ENCODE measurements around the gene PSMD8. TPM values are rescaled to one million over a fixed set of nuclear protein-coding genes. Genes with fewer than 3 reads are reported as not detected.

The PSMD8 gene
- total RNA-seq, 4 donors from 2014 or later = 819 to 1,400 (median 1,309) TPM

- Histone ChIP-seq H3K4me3 (no peak overlapping the region), H3K27me3 (no peaks in the 10 kb centered on the region), H3K9me3 (no peaks in the 10 kb centered on the region), H3K27ac (no peak overlapping the region), H3K36me3 (no peaks in the 10 kb centered on the region), H3K4me1 (no peaks in the 10 kb centered on the region)
- in situ Hi-C loops (cut with MboI; ENCODE audit: low sequenced_read_pairs in 4 of 4) = no loop called here
- TF ChIP-seq POLR2A (IDR thresholded peaks at IDR 0.05) = no peak
- TF ChIP-seq, protein P1, sequence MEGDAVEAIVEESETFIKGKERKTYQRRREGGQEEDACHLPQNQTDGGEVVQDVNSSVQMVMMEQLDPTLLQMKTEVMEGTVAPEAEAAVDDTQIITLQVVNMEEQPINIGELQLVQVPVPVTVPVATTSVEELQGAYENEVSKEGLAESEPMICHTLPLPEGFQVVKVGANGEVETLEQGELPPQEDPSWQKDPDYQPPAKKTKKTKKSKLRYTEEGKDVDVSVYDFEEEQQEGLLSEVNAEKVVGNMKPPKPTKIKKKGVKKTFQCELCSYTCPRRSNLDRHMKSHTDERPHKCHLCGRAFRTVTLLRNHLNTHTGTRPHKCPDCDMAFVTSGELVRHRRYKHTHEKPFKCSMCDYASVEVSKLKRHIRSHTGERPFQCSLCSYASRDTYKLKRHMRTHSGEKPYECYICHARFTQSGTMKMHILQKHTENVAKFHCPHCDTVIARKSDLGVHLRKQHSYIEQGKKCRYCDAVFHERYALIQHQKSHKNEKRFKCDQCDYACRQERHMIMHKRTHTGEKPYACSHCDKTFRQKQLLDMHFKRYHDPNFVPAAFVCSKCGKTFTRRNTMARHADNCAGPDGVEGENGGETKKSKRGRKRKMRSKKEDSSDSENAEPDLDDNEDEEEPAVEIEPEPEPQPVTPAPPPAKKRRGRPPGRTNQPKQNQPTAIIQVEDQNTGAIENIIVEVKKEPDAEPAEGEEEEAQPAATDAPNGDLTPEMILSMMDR (IDR thresholded peaks at IDR 0.05 in 4 of 5, conservative IDR thresholded peaks at IDR 0.05 in 1 of 5) = no peak
- no peak for ATAC-seq
- intact Hi-C loops (cut with DNase I; ENCODE audit: low total_unique reads) = no loop called here
- no peak for DNase-seq
Observed at GRCh38 chr19:38412491-38412890, 38.1 kb downstream of the PSMD8 start.

DNA sequence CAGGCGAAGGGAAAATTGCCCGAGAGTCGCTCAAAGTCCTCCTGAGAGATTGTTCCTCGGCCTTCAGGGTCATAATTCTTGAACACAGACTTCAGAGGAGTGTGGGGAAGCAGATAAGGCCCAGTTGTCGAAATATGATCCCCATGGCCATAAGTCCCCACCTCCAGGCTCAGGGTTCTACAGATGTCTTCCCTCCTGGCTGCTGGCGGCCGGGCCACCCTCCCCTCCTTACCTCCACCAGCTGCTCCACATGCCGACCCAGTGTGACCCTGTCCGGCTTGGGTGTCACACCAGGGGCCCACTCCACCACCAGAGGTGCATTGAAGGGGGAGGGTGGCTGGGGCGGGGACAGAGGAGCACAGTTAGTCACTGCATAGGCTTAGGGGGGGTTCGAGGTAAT lies 38.6 kb downstream of the PSMD8 start:
- Histone ChIP-seq H3K9me3 (no peaks in the 10 kb centered on the region), H3K4me3 (no peak overlapping the region), H3K27me3 (no peaks in the 10 kb centered on the region), H3K4me1 (no peaks in the 10 kb centered on the region), H3K27ac (no peak overlapping the region), H3K36me3 (no peaks in the 10 kb centered on the region)
- in situ Hi-C loops (cut with MboI; ENCODE audit: low sequenced_read_pairs in 4 of 4) (no loop called here), intact Hi-C loops (cut with DNase I; ENCODE audit: low total_unique reads) (no loop called here)
- ATAC-seq (no peak), DNase-seq (no peak)
- no peak for TF ChIP-seq POLR2A (IDR thresholded peaks at IDR 0.05)
- TF ChIP-seq, protein P1 (IDR thresholded peaks at IDR 0.05 in 4 of 5, conservative IDR thresholded peaks at IDR 0.05 in 1 of 5) = no peak

GRCh38 chr19:38413416-38413815 lies 39.0 kb downstream of the PSMD8 start:
- no peaks in the 10 kb centered on the region for H3K27me3 ChIP-seq
- intact Hi-C loops (cut with DNase I; ENCODE audit: low total_unique reads) = no loop called here
- no peak for TF ChIP-seq POLR2A (IDR thresholded peaks at IDR 0.05)
- TF ChIP-seq, protein P1 (IDR thresholded peaks at IDR 0.05 in 4 of 5, conservative IDR thresholded peaks at IDR 0.05 in 1 of 5) = no peak
- H3K36me3 ChIP-seq = no peaks in the 10 kb centered on the region
- H3K27ac ChIP-seq = no peak overlapping the region
- no peaks in the 10 kb centered on the region for H3K4me1 ChIP-seq
- no peak for ATAC-seq
- H3K9me3 ChIP-seq = no peaks in the 10 kb centered on the region
- no peak overlapping the region for H3K4me3 ChIP-seq
- DNase-seq = no peak
- in situ Hi-C loops (cut with MboI; ENCODE audit: low sequenced_read_pairs in 4 of 4) = no loop called here

DNA sequence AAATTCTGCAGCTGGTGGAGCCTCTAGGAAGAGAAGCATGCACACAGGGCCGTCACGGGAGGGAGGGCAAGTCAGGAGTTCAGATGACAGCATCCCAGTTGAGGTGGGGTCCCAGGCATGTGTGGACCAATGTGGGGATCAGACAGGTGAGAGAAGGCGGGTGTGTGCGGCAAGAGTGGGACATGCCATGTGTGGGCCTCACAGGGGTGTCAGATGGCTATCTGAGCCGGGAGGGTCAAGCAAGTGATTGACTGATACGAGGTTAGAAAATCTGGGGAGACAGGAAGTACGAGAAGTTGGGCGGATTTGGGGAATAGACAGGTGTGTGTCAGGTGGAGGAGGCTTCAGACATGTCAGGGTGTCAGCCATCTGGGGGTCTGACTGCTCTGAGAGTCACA lies 42.8 kb downstream of the PSMD8 start:
- intact Hi-C loops (cut with DNase I; ENCODE audit: low total_unique reads) = no loop called here
- Histone ChIP-seq H3K27ac (no peak overlapping the region), H3K36me3 (no peaks in the 10 kb centered on the region), H3K4me1 (no peaks in the 10 kb centered on the region), H3K27me3 (no peaks in the 10 kb centered on the region), H3K4me3 (no peak overlapping the region), H3K9me3 (no peaks in the 10 kb centered on the region)
- in situ Hi-C loops (cut with MboI; ENCODE audit: low sequenced_read_pairs in 4 of 4) = no loop called here
- TF ChIP-seq, protein P1 (IDR thresholded peaks at IDR 0.05 in 4 of 5, conservative IDR thresholded peaks at IDR 0.05 in 1 of 5) = no peak
- no peak for TF ChIP-seq POLR2A (IDR thresholded peaks at IDR 0.05)
- ATAC-seq (no peak), DNase-seq (no peak)
